NB4 (cell line): Measurements from ENCODE around the gene INPP5B.
A peak's percentile ranks its signal among the peaks of the same experiment; 100 is the strongest.

Source experiments
- DNase-seq: peaks from one replicate; pipeline ENCODE4 v3.0.0; 2010; ENCODE audit warnings: low read depth
- H3K4me3 ChIP-seq: one replicate; pipeline ENCODE4 v1.5.1; 2011; ENCODE audit warnings: mild to moderate bottlenecking, low read depth, low read length, moderate library complexity
- MAX ChIP-seq: IDR thresholded peaks from 2 replicates; pipeline ENCODE4 v1.6.1; 2011; ENCODE audit warnings: low read depth, low read length
- MYC ChIP-seq: IDR thresholded peaks from 2 replicates; pipeline ENCODE4 v1.6.1; 2011; ENCODE audit warnings: low read depth, low read length
- POLR2A ChIP-seq: IDR thresholded peaks from 2 replicates; pipeline ENCODE4 v1.6.1; 2011; ENCODE audit warnings: mild to moderate bottlenecking; ENCODE audit not compliant: insufficient read length; ENCODE audit errors: extremely low read depth
- TF ChIP-seq, protein P1 (sequence below): IDR thresholded peaks from one replicate; pipeline ENCODE4 v1.5.1; 2012; ENCODE audit warnings: low read depth, low read length

The INPP5B gene

DNA sequence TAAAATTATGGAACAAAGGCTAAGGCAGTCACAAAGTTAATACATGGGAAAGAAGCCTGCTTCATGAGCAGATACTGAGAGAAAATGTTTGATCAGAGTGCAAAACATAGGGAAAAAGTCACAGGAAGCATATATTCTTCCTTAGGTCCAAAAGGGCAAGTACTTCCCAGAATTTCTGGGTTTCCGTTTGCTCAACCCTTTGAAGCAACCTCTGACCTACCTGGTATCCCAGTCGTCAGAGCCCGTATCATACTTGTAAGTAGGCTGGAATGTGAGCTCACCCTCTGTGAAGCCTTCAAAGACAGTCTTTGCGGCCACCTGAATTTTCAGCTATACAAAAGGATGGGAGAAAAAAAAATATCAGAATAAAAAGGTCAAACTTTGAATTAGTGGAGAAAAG is 67.0 kb downstream of the INPP5B start:
- TF ChIP-seq MAX = no peak
- H3K4me3 ChIP-seq = no peak overlapping the region
- DNase-seq = no peak

GRCh38 chr1:37878071-37878470 is 68.8 kb downstream of the INPP5B start:
- TF ChIP-seq MYC = no peak
- TF ChIP-seq MAX = no peak
- no peak for TF ChIP-seq POLR2A
- TF ChIP-seq, protein P1, sequence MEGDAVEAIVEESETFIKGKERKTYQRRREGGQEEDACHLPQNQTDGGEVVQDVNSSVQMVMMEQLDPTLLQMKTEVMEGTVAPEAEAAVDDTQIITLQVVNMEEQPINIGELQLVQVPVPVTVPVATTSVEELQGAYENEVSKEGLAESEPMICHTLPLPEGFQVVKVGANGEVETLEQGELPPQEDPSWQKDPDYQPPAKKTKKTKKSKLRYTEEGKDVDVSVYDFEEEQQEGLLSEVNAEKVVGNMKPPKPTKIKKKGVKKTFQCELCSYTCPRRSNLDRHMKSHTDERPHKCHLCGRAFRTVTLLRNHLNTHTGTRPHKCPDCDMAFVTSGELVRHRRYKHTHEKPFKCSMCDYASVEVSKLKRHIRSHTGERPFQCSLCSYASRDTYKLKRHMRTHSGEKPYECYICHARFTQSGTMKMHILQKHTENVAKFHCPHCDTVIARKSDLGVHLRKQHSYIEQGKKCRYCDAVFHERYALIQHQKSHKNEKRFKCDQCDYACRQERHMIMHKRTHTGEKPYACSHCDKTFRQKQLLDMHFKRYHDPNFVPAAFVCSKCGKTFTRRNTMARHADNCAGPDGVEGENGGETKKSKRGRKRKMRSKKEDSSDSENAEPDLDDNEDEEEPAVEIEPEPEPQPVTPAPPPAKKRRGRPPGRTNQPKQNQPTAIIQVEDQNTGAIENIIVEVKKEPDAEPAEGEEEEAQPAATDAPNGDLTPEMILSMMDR = no peak
- DNase-seq = no peak
- no peak overlapping the region for H3K4me3 ChIP-seq

GRCh38 chr1:37875833-37876232 is 71.0 kb downstream of the INPP5B start:
- no peak overlapping the region for H3K4me3 ChIP-seq
- DNase-seq = peak; percentile 34

GRCh38 chr1:37872692-37873091 is 74.2 kb downstream of the INPP5B start:
- H3K4me3 ChIP-seq = no peak overlapping the region
- no peak for DNase-seq
- TF ChIP-seq POLR2A (no peak), MAX (no peak), MYC (no peak)
- TF ChIP-seq, protein P1 = no peak

More at GRCh38 chr1:37875833-37876232, 71.0 kb downstream of the INPP5B start:
- TF ChIP-seq POLR2A (no peak), MAX (no peak), MYC (no peak)
- TF ChIP-seq, protein P1 = peak; percentile 26

DNA sequence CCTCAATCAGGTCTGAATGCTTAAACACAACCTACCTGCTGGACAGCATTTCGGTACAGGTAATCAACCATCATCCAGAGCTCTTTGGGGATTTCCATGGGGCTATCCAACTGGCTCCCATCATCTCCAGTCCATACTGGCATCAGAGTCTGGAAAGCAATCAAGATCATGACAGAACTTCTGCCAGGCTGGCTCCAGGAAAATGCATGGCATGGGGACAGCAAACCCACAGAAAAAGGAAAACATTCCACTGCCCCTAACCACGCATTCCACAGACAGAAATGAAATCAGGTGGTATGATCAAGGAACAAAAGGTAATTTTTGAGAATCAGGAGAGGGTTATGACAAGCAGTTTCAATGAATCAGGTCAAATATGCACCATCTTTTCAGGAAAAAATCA is 78.4 kb downstream of the INPP5B start:
- TF ChIP-seq POLR2A (no peak), MYC (no peak), MAX (no peak)
- TF ChIP-seq, protein P1 = no peak
- H3K4me3 ChIP-seq = no peak overlapping the region
- no peak for DNase-seq

DNA sequence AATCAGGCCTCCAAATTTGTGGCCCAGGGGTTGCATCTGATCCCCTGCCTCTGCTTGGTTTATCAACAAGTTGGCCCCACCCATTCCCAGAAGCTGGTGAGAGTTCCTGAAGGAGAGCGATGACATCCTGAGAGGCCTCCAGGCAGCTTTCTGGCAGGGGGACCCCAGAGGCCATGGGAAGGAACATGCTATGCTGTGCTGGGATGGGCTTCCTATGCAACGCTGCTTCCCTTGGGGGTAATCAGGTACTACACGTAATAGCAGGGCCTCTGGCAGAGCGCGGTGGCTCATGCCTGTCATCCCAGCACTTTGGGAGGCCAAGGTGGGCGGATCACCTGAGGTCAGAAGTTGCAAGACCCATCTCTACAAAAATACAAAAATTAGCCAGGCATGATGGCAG is 79.1 kb downstream of the INPP5B start:
- no peak overlapping the region for H3K4me3 ChIP-seq
- DNase-seq = no peak
- no peak for TF ChIP-seq POLR2A
- TF ChIP-seq, protein P1 = no peak
- TF ChIP-seq MAX = no peak
- no peak for TF ChIP-seq MYC
